CD4-positive, alpha-beta T cell treated with Interleukin-12 subunit alpha and Interleukin-12 subunit beta, for 1 hour (primary cell): ENCODE measurements around the gene CD274.
A peak's percentile ranks its signal among the peaks of the same experiment; 100 is the strongest.

ENCODE experiments used
- DNase-seq: peaks from one replicate; pipeline ENCODE4 v3.0.0-alpha.2; 2020

The CD274 gene

DNA sequence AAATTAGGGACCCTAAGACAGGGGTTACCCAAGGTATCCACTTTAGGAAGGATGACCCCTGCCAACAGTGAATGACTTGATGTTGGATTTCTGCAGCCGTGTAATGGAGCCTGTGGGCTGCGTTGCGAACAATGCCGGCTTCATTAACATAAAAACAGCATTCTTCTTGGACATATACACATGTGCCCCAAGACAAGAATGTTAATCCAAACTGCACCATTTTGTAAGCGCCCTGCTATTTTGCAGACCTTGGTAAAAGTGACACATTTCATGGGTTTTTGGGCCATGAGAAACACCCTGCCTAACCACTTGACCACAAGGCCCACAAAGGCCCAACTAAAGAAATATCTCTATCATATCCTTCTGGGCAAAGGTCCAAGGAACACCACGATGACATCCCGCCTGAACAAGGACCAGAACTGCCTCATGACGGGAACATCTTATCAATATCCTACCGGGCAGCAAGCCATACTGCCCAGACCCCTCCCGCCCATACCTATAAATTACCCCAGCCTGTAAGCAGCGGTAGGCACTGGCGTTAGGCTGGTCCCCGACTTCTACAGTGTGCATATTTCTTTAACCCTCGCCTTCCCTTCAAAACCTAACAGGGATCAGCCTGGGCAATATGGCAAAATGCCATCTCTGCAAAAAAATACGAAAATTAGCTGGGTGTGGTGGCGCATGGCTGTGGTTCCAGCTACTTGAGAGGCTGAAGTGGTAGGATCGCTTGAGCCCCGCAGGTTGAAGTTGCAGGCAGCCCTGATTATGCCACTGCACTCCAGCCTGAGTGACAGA lies 50.3 kb downstream of the CD274 start:
- no peak for DNase-seq

DNA sequence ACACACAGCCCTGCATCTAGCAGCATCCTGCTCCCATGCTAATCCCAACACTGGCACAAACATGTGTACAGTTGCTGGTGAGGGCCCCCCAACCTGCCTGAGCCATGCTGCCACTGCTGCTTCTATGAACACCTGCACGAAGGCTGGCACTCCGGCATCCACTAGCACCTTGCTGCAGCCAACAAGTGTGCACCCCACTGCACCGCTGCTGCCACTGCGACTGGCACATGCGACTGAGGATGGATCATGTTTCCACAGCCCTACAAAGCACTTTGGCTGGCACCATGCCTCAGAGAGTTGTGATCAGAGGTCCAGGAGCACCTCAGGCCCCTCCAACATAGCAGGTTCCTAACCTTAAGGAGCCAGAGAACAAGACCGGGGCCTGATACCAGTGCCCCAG lies 52.2 kb downstream of the CD274 start:
- no peak for DNase-seq

DNA sequence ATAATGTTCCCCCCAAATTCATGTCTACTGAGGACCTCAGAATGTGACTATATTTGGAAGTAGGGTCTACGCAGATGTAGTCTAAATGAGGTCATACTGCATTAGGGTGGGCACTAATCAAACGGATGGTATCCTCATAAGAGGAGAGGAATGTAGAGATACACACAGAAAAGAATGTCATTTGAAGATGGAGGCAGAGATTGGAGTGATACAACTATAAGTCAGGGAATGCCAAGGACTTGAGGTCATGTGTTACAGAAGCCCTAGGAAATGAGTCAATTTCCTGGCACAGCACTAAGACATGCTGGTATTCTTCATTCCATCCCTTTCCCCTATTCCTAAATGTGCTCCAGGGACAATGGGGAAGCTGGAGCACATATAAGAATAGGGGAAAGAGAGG lies 59.2 kb downstream of the CD274 start:
- DNase-seq = no peak

DNA sequence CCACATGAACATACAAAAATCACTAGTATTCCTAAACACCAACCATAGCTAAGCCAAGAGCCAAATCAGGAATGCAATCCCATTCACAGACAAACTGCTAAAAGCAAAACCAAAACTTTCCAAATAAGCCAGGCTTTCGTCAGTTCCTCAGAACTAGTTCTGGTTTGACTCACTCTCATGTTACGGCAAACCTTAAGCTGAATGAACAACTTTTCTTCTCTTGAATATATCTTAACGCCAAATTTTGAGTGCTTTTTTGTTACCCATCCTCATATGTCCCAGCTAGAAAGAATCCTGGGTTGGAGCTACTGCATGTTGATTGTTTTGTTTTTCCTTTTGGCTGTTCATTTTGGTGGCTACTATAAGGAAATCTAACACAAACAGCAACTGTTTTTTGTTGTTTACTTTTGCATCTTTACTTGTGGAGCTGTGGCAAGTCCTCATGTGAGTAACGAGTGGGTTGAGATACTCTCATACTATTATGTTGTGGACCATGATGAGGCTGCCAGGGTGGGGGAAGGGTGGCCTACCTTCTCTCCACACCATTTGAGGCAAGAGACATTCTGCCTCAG lies 60.1 kb downstream of the CD274 start, which contains the start of gene PDCD1LG2:
PDCD1LG2 (plus strand) TSS at position 172 of the 572 bp plus-strand sequence. CDS start 12,016 bp downstream, outside the sequence.
- peak; percentile 29 for DNase-seq

DNA sequence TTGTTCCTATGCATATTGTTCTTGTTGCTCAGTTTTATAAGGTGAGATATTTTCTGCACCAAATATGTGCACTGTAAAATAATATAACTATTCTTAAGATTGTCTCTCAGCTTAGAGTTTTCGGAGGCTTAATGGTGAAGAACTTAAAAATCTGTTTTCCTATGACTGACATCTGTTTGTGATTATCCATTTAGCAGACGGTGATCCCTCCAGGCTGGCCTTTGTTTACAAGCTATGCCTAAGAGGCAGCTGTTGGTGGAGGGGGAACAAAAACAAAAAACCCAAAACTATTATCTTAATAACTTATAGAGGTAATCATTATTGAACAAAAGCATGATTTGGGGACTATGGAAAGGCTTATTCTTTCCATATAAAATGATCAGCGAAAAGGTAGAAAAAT lies 60.6 kb downstream of the CD274 start:
- DNase-seq = no peak

DNA sequence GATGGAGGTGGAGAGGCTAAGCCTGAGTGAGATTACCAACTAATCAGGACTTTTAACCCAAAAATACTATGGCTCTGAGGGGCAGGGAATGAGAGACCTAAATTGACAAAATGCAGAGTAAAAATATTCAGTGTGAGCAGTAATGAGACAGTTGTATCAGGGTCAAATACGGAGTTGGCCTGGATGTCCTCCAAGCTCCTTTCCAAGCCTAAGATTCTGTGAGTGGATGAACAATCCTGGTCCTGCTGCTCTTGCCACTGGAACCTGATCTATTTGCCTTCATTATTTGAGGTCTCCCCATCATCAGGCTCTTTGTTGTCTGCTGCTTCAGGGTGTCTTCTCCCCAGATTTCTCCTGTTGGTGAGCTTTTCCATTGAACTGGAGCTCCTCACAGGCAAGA lies 61.1 kb downstream of the CD274 start:
- no peak for DNase-seq

DNA sequence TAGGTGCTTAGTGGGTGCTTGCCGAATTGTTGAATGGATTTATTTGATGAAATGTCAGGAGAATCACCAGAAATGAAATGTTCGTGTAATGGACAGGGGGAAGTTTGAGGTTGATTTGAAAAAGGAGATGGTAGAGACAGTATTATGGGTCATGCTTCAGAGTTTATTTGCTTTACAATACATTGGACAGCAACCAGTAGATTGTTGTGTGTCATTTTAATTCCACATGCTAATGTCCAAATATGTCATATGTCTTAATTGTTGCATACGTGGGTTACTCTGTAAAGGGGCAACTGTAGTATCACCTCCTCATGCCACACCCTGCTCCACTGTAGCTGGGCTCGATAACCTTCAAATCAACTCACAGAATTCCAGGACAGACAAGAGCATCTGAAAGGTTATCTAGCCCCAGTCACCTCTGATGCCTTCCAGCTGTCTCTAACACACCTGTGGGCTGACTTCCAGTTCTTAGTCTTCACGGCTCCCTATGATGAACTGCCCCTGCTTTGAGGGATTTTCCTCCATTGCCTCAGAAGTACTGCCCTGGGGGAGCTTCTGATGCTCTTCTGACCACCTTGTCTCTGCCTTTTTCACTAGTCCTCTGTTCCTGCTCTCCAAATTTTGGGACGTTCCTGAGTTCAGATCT lies 61.7 kb downstream of the CD274 start:
- no peak for DNase-seq

DNA sequence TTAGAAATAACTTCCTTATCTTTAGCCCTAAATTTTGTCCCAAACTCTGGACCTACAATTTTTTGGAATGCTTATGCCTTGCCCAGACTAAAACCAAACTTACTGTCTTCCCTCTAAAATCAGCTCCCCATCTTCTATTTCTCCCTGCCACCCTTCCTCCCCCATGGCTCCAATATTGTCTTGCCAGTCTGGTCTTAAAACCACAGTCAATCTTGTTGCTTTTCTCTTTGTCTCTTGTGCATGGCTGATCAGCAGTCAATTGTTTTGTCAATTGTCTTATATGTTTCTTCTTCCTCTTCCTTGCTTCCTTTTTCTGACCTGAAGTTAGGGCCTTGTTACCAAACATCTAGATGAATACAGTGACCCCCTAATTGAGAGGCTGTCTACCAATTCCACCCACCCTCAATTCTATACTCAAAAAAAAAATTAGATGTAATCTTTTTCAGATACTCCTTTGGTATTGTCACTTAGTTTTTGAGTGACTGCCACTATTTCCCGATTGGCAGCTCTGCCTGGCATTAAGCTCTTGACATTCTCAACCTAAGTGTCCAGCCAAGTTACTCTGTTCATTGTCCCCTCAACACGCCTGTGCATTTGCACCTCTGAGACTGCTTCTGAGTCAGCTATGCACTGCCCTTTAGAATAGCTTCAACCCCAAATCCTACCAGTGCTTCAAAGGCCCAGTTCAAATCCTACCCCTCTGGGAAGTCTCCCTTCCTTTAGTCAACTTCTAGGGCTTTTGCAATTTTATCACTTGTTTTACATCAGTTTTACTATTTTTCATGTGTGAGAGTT lies 62.5 kb downstream of the CD274 start:
- no peak for DNase-seq

DNA sequence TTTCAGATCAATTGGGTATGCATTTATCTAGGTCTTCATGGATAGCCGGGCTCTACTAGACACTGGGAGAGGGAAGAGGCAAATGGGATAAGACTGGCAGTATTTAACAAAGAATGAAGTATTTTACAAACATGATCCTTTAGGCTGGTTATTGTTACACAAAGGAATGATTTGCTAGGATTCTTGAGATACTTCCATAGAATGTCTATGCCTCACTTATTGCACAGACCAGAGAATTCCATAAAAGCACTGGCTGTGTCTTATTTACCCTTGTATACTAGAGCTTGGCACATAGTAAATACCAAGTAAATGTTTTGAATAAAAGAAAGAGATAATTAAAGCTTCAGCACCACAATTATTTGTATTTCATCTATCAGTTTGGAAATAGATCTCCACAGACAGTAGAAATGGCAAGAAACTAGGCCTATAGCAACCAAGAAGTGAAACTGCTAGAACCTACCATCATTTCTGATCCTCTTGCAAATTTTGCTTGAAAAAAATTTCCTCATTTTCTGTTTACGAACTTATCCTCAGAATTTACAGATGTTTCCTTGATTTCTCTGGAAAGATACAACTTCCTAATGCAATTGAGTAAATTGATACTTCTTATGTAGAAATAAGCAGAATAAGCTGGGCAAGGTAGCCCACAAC lies 63.7 kb downstream of the CD274 start:
- DNase-seq = no peak

DNA sequence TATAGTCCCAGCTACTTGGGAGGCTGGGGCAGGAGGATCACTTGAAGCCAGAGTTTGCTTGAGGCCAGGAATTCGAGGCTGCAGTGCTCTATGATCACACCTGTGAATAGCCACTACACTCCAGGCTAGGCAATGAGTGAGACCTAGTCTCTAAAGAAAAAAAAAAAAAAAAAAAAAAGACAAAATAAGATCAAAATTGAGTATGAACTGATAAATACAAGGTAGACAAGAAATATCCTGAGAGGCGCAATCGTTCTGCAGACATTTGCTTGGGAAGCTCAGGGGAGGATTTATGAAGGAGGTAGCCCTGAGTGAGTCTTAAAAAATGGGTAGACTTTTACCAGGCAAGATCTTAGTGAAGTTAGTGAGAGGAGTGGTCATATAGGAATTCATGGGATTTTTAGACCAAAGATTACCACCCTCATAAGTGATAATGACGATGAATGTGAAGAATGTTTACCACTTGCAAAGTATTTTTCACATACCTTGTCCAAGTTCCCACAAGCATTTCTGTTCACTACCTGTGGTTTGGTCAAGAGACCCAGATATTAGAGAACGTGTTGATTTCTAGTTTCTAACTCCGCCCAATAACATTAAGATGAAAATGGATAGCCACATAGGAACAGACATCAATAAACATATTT lies 64.4 kb downstream of the CD274 start:
- DNase-seq = no peak

DNA sequence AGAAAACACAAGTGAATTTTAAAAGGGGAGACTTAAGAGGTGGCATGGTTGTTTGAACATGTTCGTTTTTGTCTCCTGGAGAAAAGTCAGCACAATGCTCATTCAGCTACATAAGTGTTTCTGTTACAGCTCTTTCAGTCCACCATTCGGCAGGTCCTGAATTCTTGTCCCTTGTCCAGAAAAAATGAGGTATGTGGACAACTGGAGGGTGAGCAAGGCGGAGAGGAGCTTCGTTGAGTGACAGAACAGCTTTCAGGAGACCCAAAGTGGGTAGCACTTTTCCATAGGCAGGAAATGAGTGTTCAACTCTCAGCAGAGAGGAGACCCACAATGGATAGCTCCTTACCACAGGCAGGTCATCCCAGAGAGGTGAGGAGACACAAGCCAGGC lies 64.9 kb downstream of the CD274 start:
- no peak for DNase-seq

DNA sequence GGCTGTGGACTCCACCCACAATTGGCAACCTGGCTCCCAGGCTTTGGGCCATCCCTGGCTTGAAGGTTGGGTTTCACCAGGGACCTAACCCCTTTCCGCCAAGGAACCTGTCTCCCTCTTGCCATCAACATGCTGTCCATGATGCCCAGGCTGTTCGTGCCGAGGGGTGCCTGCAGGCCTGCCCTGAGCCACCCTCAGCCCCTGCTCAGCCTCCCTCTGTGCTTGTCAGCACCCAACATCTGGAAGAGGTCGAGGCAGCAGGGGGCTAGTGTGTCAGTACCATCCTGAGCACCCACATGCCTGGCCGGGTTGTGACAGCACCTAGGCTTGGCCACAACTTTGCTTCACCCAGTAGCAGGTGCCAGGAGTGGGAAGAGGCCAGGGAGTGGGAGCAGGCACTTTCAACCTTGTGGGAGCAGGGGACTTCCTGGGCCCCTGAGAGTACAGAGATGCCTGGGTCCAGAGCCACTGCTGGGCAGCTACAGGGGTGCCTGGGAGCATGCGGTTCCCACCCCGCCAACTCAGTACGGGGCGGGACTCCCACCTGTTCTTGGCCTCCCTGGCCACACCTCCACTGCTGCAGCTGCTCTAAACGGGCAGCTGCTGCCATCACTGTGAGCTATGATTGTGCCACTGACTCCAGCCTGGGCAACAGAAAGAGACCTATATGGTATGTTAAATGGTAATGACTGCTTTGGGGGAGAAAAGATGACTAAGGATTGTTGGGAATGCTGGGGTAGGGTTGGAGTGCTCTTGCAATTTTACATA lies 66.3 kb downstream of the CD274 start:
- no peak for DNase-seq

DNA sequence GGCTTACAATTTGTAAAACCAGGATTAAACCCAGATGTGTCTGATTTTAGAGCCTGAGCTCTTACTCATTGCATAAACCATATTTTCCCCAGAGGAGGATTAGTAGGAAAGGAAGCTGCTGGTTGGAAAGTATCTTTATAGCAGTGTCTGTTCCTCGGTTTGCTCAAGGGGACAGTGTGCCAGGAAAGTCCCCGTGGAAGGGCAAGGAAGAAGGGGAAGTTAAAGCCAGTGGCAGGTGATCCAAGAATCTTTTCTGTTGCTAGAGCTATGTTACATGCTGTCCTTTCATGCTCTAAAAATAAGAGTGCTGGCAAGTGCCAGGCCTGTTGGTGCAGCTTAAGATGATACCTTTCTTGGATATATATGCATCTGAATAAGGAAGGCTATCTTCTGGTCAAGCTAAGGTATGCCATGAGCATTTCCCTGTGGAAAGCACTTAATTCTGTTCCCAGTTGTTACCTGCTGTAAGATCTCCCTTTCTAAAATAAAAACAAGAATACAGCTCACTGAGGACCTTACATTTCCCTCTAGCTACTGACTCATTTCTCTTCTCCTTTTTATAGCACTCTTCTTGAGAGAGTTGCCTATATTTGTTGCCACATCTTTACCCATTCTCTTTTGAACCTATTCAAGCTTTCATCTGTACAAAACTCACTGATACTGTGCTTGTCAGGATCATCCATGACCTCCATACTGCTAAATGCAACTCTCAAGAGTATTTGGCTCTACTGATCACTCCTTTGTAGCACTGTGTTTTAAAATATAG lies 68.0 kb downstream of the CD274 start:
- DNase-seq = no peak

DNA sequence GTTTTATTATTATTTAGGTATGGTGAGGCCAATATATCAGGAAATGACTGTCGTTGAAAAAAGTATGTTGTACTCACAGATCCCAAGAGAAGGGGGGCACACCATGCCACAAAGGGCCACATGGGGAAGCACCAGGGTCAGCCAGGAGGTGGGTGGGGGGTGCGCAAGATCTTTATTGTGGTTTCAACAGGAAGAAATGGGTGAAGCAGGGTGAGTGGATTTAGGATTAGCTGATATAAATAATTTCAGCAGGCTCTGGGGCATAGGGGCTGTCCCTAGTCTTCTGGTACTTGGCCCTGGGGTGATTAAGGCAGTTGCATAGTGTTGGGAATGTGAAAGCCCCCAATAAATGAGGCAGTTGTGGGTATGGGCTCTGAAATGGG lies 68.6 kb downstream of the CD274 start:
- DNase-seq = no peak
